ENCODE data around the gene AGBL3.
"Not testable (repeated sequence)": the region's sequence is repeated elsewhere in the genome, so short reads cannot be mapped to it uniquely, and the experiment has no call there.

AGBL3 gene

DNA sequence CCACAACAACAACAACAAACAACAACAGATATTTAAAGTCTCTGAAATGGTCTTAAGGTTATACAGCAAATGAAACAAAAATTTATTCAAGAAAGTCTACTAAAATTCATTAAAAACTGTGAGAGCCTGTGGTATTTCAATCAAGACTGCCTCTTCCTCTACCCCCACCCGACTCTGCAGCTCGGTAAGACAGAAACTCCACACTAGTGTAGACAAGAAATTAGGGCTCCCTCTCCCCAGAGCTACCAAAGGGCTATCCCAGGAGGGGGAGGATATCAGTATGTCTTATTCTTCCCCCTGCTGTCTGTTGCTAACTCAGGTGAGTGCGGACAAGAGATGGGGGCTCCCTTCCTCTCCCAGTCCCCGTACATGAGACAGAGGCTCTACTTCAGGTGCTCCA is 90.6 kb downstream of the AGBL3 start:
- DNase-seq (ENCODE audit: low read depth in 2 of 2) = no peak

DNA sequence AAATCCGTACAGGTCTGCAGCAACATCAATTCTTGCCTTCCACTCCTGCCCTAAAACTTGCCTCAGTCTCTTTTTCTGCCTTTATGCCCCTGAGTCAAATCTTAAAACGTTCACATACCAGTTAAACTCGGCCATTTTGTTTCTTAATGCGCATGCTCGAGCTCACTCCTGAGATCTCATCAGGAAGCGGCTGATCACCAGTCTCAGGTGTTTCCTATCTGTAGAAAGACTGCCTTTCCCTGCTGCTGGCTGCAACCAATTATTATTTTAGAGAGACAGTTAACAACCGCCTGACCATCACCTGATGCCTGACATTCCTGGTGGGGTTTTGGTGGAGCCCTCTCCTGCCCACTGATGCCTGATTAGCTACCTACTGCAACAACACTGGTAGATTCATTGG is 91.3 kb downstream of the AGBL3 start:
- DNase-seq (ENCODE audit: low read depth in 2 of 2) = no peak

DNA sequence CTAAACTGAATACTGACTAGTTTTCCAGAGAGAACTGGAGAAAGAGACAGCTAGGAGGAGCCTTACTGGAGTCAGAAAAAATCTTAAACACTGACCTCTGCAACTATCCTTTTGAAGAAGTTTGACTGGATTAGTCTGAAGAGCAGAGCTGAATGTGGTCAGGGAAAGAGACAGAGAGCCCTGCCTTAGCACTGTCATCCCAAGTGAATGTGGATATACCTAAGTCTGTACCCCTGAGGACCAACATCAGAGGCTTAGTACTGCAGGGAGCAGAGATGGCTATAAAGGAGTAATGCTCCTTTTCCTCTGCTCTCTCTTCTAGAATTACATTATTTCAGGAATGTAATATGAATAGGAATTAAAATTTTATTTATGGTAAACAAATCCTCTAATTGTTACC is 91.7 kb downstream of the AGBL3 start:
- DNase-seq (ENCODE audit: low read depth in 2 of 2) = no peak

DNA sequence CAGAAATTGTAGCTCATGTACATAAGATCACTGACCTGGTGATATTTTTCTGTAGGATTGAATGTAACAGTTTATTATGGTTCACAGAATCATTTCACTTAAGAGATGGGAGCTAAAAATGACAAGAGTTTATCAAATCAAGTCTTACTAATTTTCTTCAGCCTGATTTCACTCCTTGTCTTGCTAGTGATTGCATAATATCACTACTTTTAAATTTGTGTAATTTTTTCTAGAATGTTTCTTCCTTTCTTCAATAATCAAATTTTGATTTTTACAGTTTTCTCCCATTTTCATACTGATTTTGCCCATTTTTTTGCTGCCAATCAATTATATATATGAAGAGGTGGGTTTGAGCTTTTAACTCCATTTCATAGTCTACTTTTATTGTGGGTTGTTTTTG is 92.8 kb downstream of the AGBL3 start:
- no peak for DNase-seq (ENCODE audit: low read depth in 2 of 2)

DNA sequence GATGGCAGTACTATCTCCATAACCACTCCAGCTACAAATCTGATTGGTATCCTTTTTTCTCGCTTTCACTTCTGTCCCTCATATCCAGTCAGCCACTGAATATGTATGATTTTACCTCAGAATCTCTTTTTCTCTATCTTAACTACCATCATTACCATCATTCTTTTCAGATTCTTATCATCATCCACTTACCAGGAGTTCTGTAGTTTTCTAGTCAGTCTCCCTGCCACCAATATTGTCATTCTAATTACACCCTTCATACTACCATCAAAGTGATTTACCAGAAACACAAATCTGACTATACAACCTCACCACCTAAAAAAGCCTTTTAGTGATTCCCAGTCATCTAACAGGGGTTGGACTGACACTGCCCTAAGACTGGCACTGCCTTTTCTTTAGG is 96.7 kb downstream of the AGBL3 start:
- DNase-seq (ENCODE audit: low read depth in 2 of 2) = no peak

DNA sequence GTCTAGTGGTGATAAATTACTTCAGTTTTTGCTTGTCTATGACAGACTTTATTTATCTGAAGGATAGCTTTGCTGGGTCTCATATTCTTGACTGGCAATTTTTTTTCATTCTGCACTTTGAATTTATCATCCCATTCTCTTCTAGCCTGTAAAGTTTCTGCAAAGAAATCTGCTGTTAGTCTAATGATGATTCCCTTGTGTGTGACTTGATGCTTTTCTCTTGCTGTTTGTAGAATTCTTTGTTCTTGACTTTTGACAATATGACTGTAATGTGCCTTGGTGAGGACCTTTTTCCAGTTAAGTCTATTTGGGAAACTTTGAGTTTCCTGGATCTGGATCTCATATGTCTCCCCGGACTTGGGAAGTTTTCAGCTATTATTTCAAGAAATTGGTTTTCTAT is 102.3 kb downstream of the AGBL3 start:
- DNase-seq (ENCODE audit: low read depth in 2 of 2) = no peak

DNA sequence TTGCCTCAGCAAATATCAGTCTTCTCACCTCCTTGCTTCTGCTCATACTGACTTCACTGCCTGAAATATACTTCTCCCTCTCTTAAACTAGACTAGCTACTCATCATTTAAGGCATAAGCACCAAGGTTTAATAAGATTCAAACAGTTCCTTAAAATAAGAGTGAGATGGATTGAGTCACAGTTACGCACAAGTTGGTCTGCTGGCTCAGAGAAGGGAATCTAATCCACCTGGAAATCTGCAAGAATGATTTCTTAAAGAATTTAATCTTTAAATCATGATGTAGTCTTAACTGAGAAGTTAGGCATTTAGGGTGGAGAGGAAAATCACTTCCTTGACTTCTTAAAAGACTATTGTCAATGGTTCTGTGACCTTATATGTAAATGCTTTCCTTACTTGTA is 105.4 kb downstream of the AGBL3 start:
- DNase-seq (ENCODE audit: low read depth in 2 of 2) = no peak

DNA sequence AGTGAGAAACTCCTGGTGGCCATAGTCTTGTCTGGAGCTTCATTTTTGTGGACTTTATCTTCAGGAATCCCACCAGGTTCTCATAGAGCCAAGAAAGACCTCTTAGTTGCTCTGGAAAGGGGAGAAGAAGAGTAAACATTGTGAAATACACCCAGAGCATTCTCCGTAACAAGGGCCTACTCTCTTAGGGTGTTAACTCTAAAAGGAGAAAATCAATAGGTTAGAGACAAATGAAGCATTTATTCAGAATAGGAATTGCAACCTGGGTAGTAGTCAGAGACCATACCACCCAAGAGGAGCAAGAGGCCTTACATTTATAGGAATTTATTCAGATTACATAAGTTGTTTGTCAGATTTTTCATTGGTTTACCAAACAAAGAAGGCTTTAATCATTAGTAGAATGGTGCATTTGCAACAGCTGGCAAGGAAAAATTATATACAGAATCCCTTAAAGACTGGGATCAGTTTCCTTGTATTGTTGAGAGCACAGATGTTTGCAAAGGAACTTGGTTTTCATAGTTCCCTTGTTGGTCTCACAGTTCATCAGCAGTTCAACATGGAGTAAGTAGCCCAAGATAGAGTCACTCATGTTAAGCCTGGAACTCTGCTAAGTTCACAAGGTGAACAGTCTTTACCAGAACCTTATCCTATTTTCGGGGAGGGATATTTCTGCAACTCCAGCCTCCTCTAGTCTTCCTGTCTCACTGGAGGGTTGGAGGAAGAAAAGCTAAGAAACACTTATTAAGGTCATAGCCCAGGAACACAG is 108.3 kb downstream of the AGBL3 start:
- DNase-seq (ENCODE audit: low read depth in 2 of 2) = no peak

DNA sequence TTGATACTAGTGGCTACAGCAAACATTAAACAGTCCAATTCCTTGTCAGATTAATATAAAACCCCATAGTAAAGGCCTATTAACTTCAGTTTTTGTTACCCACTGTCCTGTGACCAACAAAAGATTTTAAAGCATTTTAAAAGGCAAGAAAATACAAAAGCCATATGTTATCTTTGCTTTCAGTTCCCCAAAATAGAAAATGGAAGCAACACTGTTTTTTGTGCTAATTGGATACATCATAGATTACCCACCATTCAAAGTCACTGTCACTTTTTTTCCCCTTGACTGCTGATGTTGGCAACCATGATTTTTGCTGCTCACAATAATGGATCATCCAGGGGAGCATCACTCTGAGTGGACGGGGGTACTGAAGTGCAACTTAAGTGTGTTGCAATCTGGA is 109.1 kb downstream of the AGBL3 start:
- no peak for DNase-seq (ENCODE audit: low read depth in 2 of 2)

DNA sequence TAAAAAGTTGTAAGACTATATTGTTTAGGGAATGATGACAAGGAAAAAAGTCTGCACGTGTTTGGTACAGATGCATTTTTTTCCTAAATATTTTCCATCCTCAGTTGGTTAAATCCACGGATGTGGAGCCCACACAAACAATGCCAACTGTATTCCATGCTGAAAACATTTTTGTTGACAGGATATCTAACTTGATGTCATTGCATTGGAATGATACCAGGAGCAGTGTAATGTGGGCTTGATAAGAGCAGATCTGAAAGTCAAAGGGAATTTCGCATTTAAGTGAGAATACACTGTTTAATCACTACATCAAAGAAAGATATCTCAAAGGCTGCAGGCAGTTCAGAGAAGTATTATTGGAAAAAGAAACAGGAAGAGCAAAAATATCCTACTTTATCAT is 112.1 kb downstream of the AGBL3 start:
- DNase-seq (ENCODE audit: low read depth in 2 of 2) = no peak

DNA sequence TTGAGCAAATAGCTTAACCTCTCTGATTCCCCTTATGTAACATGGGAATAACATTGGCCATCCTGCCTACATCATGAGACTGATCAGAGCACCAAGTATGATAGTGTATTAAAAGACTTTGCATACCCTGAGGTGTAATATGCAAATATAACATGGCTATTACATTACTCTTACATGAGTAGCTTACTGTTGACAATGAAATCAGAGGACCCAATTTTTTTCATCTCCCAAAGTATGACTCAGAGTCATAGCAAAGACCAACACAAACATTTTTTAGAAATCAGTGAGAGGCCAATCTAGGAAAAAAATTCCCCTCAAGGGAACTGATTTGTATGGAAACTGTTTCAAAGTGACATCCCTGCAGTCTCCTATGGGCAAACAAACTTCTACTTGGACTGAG is 114.5 kb downstream of the AGBL3 start:
- DNase-seq (ENCODE audit: low read depth in 2 of 2) = no peak

DNA sequence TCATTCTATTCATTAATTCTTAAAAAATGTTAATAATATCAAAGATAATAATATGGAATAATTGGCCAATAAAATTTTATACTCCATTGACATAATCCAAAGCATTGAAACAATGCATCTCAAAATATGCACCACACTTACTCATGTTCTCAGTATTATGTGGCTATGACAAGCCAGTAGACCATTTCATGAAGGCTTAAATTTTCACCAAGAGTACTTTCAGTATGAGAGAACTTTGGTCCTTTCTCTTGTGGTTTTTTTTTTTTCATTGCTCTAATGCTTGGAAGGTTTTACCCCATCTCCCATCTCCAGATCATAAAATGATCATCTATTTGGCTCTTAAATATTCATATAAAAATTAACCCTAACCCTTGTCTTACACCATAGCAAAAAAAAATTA is 116.1 kb downstream of the AGBL3 start:
- DNase-seq (ENCODE audit: low read depth in 2 of 2) = no peak

DNA sequence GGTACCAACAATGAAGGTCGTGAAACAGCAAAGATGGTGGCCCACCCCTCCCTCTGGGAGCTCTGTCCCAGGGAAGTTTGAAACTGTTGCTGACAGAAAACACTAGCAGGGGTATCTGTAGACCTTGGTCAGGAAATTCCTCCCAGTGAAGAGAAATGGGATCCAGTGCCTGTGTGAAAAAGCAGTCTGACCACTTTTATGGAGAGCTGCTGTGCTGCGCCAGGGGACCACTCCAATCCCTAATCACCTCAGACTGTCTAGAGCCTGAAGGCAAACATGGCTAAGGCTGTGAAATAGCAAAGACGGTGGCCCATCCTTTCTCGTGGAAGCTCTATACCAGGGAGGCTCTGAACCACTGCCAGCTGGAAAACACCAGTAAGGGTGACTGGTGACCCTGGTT is 123.3 kb downstream of the AGBL3 start:
- no peak for DNase-seq (ENCODE audit: low read depth in 2 of 2)

DNA sequence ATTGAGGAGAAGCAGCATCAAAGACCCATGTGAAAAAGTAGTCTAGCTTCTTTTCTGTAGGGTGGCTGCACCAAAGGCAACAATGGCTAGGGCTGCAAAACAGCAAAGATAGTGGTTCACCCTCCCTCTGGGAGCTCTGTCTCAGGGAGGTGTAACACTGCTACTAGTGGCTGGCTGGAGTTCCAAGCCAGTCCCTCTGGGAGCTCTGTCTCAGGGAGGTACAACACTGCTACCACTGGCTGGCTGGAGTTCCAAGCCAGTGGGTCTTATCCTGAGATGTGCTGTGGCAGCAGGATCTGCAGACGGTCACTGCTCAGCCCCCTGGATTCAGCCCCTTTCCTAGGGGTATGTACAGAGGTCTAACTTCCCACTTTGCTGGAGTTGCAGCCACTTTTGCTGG is 123.7 kb downstream of the AGBL3 start:
- no peak for DNase-seq (ENCODE audit: low read depth in 2 of 2)

DNA sequence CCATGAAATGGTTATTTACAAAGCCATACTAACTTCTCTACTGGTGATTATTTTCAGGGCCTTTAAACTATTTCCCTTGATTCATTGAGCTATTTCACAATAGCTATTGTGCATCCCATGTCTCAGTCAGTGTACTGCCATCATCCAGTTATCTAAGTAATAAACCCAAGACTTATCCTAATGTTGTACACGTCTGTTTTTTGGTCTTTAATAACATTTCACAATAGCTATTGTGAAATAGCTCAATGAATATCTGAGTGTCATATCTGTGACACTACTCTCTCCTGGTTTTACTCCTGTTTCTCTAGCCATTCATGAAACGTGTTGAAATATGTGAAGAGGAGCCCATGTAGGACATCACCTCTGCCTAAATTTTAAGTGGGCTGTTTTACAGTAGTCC is 125.1 kb downstream of the AGBL3 start:
- no peak for DNase-seq (ENCODE audit: low read depth in 2 of 2)

DNA sequence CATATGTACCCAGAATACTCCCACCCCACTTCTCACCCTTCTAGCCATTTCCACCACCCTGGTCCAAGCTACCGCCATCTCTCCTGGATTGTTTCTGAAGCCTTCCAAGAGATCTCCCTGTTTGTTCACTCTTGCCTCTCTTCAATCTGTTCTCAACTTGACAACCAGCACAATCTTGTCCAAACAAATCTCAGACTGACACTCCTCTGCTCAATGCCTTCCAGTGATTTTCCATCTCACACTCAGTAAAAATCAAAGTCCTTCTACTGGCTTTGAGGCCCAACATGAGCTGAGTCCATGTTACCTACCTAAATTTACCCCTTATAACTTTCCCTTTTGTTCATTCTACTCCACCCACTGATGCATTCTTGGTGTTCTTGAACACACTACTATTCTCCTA is 128.3 kb downstream of the AGBL3 start:
- no peak for DNase-seq (ENCODE audit: low read depth in 2 of 2)

DNA sequence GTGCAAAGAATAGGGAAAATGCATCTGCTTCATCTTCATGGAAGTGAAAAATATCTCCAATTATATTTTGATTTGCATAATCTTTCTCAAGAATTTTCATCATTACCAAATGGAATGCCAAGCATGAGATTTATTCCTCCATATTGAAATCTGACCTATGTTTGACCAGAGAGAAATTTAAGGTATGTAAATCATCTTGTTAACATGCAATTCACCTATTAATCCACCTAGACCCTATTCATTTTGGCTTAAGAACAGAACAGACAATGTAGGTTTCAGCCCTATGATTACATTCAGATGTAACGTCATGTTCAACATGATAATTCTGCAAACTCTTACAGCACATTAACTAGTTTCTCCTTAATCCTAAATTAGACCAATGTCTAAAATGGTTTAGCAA is 130.8 kb downstream of the AGBL3 start:
- DNase-seq (ENCODE audit: low read depth in 2 of 2) = no peak

DNA sequence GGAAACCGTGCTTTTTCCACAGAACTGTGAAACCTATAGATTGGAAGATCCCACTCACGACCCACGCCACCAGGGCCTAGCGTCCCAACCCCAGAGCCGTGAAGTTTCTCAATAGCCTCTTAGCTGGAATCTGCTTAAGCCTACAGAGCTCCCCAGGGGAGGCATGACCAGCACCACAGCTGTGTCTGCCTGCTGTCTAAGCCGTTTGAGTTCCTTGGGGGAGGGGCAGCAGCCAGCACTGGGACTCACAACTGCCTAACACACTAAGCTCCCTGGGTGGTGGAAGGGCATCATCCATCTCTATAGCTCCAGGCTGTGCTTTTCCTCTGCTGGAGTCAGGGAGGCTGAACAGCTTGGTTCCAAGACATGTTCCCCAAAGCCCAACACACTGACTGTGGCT is 135.6 kb downstream of the AGBL3 start:
- no peak for DNase-seq (ENCODE audit: low read depth in 2 of 2)

DNA sequence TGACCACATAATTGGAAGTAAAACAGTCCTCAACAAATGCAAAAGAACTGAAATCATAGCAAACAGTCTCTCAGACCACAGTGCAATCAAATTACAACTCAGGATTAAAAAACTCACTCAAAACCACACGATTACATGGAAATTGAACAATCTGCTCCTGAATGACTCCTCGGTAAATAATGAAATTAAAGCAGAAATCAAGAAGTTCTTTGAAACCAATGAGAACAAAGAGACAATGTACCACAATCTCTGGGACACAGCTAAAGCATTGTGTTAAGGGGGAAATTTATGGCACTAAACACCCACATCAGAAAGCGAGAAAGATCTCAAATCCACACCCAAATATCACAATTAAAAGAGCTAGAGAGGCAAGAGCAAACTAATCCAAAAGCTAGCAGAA is 138.3 kb downstream of the AGBL3 start:
- not testable (repeated sequence) for DNase-seq (ENCODE audit: low read depth in 2 of 2)

DNA sequence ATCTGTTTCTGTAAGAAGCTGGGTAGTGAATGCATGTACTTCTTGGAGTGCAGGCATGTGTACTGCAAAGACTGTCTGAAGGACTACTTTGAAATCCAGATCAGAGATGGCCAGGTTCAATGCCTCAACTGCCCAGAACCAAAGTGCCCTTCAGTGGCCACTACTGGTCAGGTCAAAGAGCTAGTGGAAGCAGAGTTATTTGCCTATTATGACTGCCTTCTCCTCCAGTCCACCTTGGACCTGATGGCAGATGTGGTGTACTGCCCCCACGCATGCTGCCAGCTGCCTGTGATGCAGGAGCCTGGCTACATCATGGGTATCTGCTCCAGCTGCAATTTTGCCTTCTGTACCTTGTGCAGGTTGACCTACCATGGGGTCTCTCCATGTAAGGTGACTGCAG is 142.6 kb downstream of the AGBL3 start:
- no peak for DNase-seq (ENCODE audit: low read depth in 2 of 2)

DNA sequence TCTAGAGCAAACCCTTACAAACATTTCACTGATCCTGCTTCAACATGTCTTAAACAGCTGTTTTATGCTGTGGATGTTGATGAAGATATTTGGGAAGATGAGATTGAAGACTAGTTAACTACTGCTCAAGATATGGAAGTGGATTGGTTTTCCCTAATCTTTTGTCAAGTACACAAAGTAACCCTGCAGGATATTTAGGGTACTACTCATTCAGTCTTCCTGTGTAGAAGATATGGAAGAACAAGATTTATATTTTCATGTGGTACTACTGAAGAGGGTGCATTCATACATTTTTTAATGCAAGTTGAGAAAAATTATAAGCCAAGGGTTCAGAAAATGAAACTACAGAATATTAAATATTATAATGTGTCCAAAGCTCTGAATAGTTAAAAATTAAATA is 143.3 kb downstream of the AGBL3 start:
- DNase-seq (ENCODE audit: low read depth in 2 of 2) = no peak

DNA sequence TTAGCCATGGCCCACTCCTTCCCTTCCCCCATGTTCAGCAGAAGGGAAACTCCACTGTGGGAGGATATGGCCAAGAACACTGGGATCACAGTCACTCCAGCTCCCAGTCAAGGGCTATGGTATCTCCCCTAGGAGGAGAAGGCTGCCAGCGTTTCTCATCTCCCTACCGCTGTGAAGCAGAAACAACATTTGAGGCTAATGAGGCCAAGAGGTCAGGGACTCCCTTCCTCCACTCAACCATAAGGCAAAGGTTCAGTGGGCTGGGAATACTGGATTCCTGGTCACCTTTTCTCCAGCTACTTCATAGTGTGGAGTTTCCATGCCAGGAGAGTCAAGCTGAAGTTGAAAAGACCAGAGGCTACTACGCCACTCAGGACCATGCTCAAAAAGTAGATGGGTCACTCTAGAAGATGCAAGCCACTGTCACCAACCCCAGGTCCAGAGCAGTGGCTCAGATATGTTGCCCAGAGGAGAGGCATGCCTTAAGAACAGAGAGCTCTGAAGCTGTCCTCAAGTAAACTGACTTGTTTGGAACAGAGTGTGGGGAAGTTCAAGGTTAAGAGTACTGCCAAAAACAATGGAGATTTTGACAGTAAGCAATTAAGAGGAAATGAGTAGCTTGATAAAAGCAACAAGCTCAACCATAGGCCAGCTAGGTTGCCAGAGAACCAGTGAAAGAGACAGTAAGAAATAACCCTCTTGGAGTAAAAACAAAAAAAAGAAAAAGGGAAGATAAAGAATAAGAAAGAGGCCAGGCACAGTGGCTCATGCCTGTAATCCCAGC is 157.8 kb downstream of the AGBL3 start:
- no peak for DNase-seq (ENCODE audit: low read depth in 2 of 2)

DNA sequence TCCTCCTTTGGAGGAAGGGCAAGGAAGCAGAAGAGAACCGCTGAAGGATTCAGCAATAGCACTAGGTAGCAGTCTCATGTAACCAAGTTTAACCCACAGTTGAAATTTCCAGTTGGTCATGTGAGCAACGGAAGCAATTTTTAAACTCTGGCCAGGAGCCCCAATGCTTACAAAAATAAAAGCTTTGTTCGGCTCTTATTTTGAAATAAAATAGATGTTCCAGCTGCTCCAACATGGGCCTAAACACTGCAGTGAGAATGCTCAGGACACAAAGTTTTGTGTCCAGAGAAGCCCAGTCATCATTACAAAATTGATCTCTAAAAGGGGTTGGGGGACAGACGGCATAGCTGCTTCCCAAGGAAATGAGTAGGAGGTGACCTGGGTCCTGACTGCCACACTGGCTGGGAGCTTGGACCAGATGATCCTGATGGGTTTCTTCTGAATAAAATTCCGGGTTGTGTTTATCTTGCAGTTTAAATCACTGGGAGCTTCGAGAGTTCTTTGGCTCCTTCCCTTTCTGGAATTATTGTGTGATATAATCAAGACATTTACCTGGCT is 161.1 kb downstream of the AGBL3 start:
- DNase-seq (ENCODE audit: low read depth in 2 of 2) = no peak
